NCI-H1694 treated with DMSO at 0.1 percent for 48 hours (cell line): ENCODE measurements around the gene MCHR1.
"Not testable (repeated sequence)": the region's sequence is repeated elsewhere in the genome, so short reads cannot be mapped to it uniquely, and the experiment has no call there.

Source experiments
- DNase-seq: peaks from one replicate; lab custom pipeline; 2025; lab: John Stamatoyannopoulos, UW

The MCHR1 gene

DNA sequence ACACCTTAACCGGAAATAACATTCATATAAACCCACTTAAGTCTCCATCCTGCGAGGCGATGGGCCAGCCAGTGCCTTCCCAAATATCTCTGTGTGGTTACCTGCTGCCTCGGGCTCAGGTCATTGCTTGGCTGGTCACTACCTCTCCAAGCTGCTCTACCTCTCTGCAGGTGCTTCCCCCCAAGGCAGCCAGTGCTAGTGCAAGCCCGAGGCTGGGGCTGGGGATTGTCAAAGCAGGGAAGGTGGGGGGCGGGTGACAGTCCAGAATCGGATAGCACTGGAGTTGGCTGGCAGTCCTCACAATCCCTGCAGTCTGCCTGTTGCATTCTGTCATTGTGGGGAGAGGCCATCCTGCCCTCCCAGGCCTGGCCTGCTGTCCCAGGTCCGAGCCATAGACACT, 11.1 kb downstream of the MCHR1 start:
- DNase-seq: no peak

DNA sequence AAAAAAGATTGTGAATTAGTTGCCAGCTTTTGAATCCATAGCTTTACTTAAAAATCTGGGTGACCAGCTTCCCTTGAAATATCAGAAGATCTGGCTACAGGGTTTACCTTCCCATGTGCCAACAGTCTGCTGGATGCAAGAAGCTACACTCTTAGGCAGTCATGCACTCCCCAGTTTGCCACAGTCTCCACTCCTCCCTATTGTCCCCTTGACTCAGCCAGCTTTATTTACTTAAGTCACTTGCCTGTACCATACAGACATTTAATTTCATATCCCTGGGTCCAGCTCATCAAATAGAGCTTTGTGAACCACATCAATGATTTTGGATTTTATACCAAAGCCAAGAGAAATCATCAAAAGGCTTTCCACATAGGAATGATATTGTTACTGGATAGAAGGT, 12.2 kb downstream of the MCHR1 start:
- no peak for DNase-seq

DNA sequence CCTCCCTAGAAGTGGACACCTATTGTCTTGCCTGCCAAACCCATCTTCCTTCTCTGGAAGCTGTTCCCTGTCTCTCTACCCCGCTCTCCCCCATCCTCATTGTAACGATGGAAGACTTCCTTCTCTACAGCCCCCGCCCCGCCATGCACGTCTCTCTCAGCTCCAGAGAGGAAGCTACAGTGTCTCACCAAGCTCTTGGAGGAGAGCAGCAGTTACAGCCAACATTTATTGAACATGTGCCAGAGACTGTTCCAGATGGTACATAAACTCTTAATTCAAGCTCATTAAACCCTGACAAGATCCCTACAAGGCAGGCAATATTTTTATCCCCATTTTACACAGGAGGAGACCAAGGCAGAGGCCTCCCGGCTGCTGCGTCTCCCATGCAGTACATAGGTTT, 15.1 kb downstream of the MCHR1 start:
- peak; percentile 83 for DNase-seq

GRCh38 chr22:40701274-40701673, 22.0 kb downstream of the MCHR1 start:
- DNase-seq: no peak

GRCh38 chr22:40703174-40703573, 23.9 kb downstream of the MCHR1 start:
- no peak for DNase-seq

- DNase-seq: peak; percentile 26
Observed at GRCh38 chr22:40703736-40704135, 24.5 kb downstream of the MCHR1 start.

GRCh38 chr22:40705918-40706682, 26.8 kb downstream of the MCHR1 start:
- no peak for DNase-seq

DNA sequence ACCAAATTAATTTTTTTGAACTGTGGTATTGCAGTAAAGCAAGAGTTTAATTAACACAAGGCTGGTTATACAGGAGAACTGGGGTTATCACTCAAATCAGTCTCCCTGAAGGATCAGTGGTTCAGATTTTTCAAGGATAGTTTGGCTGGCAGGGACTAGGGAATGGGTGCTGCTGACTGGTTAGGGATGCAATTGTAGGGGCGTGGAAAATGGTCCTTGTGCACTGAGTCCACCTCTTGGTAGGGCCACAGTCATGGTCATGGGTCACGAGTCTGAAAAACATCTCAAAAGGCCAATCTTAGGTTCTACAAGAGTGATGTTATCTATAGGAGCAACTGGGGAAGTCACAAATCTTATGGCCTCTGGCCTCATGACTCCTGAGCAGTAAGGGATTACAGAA, 27.9 kb downstream of the MCHR1 start:
- DNase-seq: no peak

GRCh38 chr22:40708177-40708576, 28.9 kb downstream of the MCHR1 start:
- DNase-seq: no peak

DNA sequence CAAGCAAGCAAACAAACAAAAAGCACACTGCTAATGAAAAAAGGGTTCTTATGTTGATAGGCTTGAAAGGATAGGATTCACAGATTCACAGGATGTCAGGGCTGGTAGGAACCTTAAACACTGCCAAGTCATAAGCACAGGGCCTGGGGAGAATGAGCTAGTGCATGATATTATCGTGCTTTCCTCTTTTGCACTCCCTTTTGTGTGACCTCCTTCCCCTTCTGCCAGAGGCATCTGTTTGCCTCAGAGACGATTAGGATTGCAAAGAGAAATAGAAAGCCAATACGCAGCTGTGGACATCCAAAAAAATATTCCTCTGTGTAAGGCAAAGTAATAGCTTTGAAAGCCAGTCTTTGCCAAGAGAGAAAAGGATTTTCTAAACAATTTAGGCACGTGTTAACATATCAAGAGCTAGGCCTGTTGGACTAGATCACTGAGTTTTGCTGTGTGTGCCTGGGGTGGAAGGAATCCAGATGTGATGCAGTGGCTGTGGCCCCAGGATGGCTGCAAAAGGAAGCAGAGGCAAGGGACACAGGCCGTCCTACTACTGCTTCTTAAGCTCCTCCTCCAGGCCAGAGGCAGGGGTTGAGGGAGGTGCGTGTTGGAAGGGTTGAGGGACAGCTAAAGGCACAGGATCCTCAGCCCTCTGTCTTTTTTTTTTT, 30.6 kb downstream of the MCHR1 start:
- peak; percentile 65 for DNase-seq

GRCh38 chr22:40712311-40712710, 33.0 kb downstream of the MCHR1 start:
- DNase-seq: no peak

DNA sequence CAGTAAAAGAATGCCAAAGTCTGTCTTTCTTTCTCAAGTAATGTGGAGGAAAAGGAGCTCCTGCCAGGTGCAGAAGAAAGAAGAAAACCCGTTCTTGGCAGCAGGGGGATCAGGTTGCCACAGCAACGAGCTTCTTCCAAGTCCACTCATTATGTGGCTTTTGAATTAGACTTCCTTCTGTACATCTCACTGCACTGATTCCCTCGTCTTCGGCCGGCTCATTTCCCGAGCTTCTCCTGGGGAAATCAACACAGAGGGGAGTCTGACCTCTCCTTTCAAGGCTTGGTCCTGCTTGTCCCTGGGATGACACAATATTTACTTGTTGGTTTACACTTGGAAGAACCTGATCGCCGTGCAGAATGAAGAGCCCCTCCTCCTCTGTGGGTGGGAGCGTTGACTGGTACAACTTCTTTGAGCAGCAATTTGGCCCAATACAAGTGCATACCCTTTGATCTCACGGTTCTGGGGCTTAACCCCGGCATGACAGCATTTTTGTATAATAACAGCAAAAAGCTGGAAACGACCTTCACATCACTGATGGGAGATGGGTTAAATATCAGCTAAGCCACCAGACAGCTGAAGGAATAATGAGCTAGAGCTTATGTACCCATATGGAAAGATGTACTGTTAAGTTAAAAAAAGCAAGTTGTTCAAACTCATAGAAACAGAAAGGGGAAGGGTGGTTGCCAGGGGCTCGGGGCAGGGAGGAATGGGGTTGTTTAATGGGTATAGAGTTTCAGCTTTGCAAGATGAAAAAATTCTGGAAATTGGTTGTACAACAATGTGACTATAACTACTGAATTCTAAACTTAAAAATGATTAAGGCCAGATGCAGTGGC, 35.4 kb downstream of the MCHR1 start:
- no peak for DNase-seq

GRCh38 chr22:40716116-40716515, 36.8 kb downstream of the MCHR1 start:
- no peak for DNase-seq

- DNase-seq: not testable (repeated sequence)
Observed at GRCh38 chr22:40717657-40718056, 38.4 kb downstream of the MCHR1 start.

GRCh38 chr22:40718250-40719204, 39.2 kb downstream of the MCHR1 start:
- no peak for DNase-seq

DNA sequence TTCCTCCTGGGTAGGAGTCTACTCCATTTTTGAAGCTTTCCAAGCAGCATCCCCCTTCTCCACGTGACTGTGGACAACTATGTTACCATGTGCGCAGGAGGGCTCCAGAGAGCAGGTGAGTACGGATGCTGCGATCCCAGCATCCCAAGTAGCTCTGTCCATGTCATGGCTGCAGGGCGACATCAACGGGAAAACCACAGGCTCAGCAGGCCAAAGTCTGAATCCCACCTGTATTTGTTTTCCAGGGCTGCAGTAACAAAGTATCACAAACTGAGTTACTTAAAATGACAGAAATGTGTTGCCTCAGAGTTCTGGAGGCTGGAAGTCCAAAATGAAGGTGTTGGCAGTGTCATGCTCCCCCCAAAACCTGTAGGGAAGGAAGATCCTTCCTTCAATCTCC, 40.3 kb downstream of the MCHR1 start:
- DNase-seq: no peak

GRCh38 chr22:40720156-40720537, 40.9 kb downstream of the MCHR1 start:
- DNase-seq: not testable (repeated sequence)

GRCh38 chr22:40720538-40721256, 41.4 kb downstream of the MCHR1 start:
- no peak for DNase-seq

DNA sequence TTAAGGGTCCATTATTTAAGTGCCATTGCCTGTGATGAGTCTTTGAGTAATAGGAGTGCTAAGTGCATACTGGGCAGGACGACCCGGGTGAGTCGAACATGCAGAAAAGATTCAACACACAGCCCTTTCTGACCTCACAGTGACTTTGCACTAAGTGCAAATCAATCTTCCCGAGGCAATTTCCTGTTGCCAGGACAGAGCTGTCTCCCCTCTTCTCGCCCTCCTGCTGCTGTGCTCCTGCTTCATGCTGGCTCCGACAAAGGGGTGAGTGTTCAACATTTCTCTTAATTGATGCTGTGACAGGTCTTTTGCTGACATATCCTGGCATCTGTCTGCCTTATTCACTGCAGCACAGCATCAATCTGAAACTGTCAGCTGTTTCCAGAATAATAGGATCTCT, 42.0 kb downstream of the MCHR1 start:
- DNase-seq: peak; percentile 95

DNA sequence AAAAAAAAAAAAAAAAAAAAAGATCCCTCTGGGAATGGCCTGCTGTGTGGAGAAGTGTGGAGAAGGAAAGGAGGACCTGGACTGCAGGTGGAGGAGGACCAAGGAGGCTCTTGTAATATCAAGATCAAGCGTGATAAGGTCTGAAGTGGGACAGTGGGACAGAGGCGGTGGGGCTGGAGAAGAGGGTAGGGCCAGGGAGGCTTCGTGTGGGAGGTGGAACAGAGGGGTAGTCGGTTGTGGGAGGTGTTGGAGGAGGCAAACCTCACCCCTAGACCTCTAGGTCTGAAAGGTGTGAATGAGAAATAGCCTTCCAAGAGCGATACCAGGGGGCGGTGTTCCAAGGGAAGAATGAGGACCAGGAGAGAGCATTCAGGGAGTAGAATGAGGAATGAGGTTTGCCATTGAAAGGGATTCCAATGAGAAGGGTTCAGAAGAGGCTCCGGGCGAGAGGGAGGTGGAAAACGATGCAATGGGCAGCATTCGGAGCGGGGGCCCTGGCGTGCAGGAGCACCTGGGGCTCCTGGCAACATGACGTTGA, 44.2 kb downstream of the MCHR1 start:
- DNase-seq: no peak

DNA sequence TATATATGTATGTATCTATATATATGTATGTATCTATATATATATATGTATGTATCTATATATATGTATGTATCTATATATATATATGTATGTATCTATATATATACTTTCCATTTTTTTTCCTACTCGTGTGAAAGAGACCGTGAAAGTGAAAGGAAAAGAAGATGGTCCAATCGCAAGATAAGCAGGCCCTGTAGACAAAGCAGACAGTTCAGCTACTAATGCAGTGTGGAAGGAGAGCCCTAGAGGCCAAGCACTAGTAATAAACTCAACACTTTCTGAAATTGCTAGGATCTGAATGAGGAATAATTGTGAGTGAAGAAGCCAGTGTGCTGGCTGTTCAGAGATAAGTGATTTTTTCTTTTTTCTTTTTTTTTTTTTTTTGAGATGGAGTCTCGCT, 47.2 kb downstream of the MCHR1 start:
- DNase-seq: no peak
